RCC 7860 (cell line): Measurements from ENCODE around the gene DBX2.
"Not testable (repeated sequence)": the region's sequence is repeated elsewhere in the genome, so short reads cannot be mapped to it uniquely, and the experiment has no call there.

Experiments
- DNase-seq: peaks from one replicate; pipeline ENCODE4 v3.0.0-alpha.2; 2015; ENCODE audit warnings: low spot score
- FAIRE-seq: peaks from 2 replicates; lab custom pipeline; 2012; peaks lifted over from hg19 to GRCh38; lab: Jason Lieb, UNC

Gene DBX2

GRCh38 chr12:45012749-45013148, 38.1 kb downstream of the DBX2 start:
- no peak for DNase-seq
- no peak for FAIRE-seq

- DNase-seq: no peak
- FAIRE-seq: no peak
Observed at GRCh38 chr12:45010059-45010458, 40.8 kb downstream of the DBX2 start.

- DNase-seq (no peak), FAIRE-seq (no peak)
Observed at GRCh38 chr12:45008211-45008610, 42.7 kb downstream of the DBX2 start.

- FAIRE-seq (no peak), DNase-seq (no peak)
Observed at GRCh38 chr12:44999355-44999754, 51.5 kb downstream of the DBX2 start.

- no peak for DNase-seq
- FAIRE-seq: no peak
Observed at GRCh38 chr12:44993161-44993560, 57.7 kb downstream of the DBX2 start.

GRCh38 chr12:44984863-44985262, 66.0 kb downstream of the DBX2 start:
- FAIRE-seq, DNase-seq: not testable (repeated sequence)

GRCh38 chr12:44979918-44980317, 71.0 kb downstream of the DBX2 start:
- DNase-seq (no peak), FAIRE-seq (no peak)

GRCh38 chr12:44976246-44976645, 74.7 kb downstream of the DBX2 start:
- DNase-seq (no peak), FAIRE-seq (no peak)

- no peak for DNase-seq
- FAIRE-seq: no peak
Observed at GRCh38 chr12:44972746-44973421, 78.0 kb downstream of the DBX2 start.

- DNase-seq (no peak), FAIRE-seq (no peak)
Observed at GRCh38 chr12:44968965-44969364, 81.9 kb downstream of the DBX2 start.
